GM06990 (cell line): ENCODE data around the gene MYL6.

ENCODE experiments used
- DNase-seq: peaks from one replicate; pipeline ENCODE4 v3.0.0-alpha.2; 2011; ENCODE audit not compliant: insufficient read length; ENCODE audit errors: extremely low read depth
- H3K27me3 ChIP-seq: replicated peaks from 2 replicates; pipeline ENCODE4 v1.6.0; 2011; ENCODE audit warnings: low read length; ENCODE audit not compliant: control insufficient read depth, insufficient read depth
- H3K36me3 ChIP-seq: 2 replicates; pipeline ENCODE4 v1.5.1; 2011; ENCODE audit warnings: low read length; ENCODE audit not compliant: control insufficient read depth, insufficient read depth
- H3K4me3 ChIP-seq: replicated peaks from 2 replicates; pipeline ENCODE4 v1.5.1; 2011; ENCODE audit warnings: low read depth, mild to moderate bottlenecking, control low read depth, low read length
- TF ChIP-seq, protein P1 (sequence below): IDR thresholded peaks from 2 replicates; pipeline ENCODE4 v1.5.1; 2011; ENCODE audit warnings: low read length, control low read depth, mild to moderate bottlenecking, inconsistent platforms; ENCODE audit not compliant: insufficient read depth, poor library complexity, severe bottlenecking

Gene MYL6

DNA sequence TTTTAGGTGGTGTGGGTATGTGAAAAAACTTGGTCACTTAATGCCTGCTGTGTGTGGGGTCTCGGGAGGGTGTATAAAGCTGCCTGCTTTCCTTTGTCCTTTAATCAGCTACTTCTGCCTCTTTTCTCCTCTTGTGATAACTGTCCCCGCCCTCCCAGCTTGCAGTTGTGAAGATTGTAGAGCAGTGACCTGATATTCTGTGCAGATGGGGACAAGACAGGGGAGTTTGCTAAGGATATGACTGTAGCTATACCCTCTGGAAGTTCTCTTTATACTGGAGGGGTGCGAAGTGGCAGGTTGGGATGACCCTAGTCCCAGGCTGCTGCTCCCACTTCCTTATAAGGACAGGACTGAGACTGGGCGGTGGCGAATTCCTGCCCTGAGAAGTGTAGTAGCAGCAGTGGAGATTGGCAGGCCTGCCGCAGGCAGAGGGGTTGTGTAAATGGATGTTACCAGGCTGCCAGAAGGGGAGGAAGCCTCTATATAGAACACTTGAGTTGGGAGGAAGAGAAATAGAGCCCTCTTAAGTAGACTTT, 835 bp downstream of the MYL6 start:
- Histone ChIP-seq H3K4me3 (peak overlapping the region; percentile 91), H3K36me3 (peaks cover 32% of the 10 kb centered on the region), H3K27me3 (no peaks in the 10 kb centered on the region)
- no peak for DNase-seq
- TF ChIP-seq, protein P1, sequence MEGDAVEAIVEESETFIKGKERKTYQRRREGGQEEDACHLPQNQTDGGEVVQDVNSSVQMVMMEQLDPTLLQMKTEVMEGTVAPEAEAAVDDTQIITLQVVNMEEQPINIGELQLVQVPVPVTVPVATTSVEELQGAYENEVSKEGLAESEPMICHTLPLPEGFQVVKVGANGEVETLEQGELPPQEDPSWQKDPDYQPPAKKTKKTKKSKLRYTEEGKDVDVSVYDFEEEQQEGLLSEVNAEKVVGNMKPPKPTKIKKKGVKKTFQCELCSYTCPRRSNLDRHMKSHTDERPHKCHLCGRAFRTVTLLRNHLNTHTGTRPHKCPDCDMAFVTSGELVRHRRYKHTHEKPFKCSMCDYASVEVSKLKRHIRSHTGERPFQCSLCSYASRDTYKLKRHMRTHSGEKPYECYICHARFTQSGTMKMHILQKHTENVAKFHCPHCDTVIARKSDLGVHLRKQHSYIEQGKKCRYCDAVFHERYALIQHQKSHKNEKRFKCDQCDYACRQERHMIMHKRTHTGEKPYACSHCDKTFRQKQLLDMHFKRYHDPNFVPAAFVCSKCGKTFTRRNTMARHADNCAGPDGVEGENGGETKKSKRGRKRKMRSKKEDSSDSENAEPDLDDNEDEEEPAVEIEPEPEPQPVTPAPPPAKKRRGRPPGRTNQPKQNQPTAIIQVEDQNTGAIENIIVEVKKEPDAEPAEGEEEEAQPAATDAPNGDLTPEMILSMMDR = no peak

DNA sequence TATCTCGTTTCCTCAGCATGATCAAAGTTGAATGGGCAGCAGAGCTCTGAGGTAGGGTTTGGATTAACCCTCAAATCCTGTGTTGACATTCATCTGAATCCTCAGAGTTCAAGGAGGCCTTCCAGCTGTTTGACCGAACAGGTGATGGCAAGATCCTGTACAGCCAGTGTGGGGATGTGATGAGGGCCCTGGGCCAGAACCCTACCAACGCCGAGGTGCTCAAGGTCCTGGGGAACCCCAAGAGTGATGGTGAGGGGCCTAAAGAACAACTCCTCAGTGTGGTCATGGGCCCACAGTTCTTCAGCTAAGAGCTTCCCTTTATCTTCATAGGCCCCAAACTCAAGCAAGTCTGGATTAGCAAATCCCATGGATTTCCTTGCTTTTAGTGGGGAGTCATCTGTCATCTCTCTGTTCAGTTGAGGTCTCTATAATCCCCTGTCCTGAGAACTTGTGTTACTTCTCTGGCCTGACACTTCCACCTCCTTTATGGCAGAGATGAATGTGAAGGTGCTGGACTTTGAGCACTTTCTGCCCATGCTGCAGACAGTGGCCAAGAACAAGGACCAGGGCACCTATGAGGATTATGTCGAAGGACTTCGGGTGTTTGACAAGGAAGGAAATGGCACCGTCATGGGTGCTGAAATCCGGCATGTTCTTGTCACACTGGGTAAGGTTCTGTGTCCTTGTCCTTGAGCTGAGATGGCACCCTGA, 1.5 kb downstream of the MYL6 start:
- DNase-seq = no peak
- TF ChIP-seq, protein P1 = no peak
- Histone ChIP-seq H3K36me3 (peaks cover 32% of the 10 kb centered on the region), H3K27me3 (no peaks in the 10 kb centered on the region), H3K4me3 (peak overlapping the region; percentile 91)

DNA sequence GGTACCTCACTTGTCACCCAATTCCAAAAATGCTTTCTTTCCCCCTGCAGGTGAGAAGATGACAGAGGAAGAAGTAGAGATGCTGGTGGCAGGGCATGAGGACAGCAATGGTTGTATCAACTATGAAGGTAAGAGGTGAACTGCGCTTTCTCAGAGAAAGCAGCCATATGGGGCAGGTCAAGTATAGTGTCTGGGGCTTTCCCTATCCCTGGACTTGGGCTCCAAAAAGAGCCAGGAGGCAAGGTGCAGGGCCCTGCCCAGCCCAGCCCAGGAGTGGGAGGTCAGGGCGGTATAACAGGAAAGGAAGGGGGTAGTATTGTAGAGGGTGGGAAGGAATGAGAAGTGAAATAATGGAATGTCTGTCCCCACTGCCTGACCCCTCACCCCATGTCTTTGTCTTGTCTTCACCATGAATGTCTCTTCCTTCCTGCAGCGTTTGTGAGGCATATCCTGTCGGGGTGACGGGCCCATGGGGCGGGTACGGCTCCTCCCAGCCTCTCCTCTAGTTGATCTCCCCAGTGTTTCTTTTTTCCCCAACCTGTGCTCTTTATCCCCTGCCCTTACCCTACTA, 2.1 kb downstream of the MYL6 start:
- Histone ChIP-seq H3K27me3 (no peaks in the 10 kb centered on the region), H3K4me3 (peak overlapping the region; percentile 91), H3K36me3 (peaks cover 34% of the 10 kb centered on the region)
- TF ChIP-seq, protein P1 = no peak
- peak; percentile 35 for DNase-seq

DNA sequence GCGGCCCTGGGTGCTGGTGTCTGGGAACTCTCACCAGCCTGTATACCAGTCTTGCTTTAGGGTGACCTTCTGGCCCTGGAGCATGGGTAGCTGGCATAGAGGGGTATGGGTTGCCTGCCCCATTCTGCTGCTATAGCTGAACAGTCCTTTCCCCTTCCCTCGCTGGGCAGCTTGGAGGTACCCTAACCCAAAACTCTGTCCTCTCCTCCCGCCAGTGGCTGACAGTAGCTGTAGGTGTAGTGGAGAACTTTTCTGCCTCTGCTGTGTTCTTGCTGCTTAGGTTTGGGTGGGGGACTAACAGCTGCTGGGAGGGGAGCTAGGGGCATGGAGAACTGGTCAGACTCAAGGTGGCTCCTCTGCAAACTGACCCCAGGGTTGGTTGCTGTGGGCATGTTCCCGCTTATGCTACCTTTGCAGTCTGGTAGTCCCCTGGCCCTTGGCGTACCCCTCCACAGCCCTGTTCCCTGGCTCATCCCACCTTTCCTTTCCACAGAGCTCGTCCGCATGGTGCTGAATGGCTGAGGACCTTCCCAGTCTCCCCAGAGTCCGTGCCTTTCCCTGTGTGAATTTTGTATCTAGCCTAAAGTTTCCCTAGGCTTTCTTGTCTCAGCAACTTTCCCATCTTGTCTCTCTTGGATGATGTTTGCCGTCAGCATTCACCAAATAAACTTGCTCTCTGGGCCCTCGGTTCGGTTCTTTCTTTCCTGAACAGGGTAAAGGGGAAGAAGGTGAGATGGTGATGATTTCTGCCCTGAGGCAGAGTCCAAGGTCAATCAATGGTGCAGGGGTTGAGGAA, 2.9 kb downstream of the MYL6 start:
- DNase-seq = no peak
- Histone ChIP-seq H3K27me3 (no peaks in the 10 kb centered on the region), H3K4me3 (peak overlapping the region; percentile 91), H3K36me3 (peaks cover 37% of the 10 kb centered on the region)
- TF ChIP-seq, protein P1 = no peak

DNA sequence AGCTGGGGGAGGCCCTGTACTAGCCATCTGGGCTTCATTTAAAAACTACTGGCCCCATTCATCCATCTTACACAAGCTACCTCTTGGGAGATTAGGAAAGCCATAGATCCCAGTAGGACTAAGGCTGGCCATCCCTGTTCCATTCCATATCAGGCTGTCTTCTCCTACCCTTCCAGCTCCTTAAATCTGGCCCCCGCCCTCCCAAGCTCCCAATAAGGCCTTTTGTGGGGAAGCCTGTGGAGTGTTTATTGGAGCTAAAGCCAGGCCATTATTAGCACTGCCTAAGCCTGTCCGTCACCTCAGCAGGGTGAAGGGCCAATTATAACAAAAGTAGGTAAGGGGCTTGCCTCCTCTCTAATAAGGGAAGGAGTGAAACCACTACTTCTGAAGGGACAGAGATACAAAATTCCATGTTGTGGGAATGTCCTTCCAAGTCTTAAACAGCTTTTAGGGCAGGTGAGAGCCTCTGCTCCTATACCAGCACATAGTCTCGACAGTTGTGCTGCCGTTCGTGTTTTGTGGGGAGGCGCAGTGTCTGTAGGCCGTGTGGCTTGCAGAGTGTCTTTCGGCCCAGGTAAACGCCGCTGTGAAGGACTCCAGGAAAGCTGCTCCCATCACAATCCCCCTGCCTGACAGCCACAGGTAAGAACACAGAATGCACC, 3.7 kb downstream of the MYL6 start:
- TF ChIP-seq, protein P1 = no peak
- Histone ChIP-seq H3K36me3 (peaks cover 37% of the 10 kb centered on the region), H3K4me3 (no peak overlapping the region), H3K27me3 (no peaks in the 10 kb centered on the region)
- no peak for DNase-seq
